NCI-H526 treated with DMSO at 0.1 percent for 48 hours (cell line): ENCODE data around the gene CLCF1.
A peak's percentile ranks its signal among the peaks of the same experiment; 100 is the strongest.

Source experiments
- DNase-seq: peaks from one replicate; lab custom pipeline; 2025; lab: John Stamatoyannopoulos, UW

Gene CLCF1

GRCh38 chr11:67356387-67356863 is 17.0 kb downstream of the CLCF1 start:
- DNase-seq, result no peak

GRCh38 chr11:67355794-67356386 is 17.5 kb downstream of the CLCF1 start:
- no peak for DNase-seq

- DNase-seq, result no peak
Measured at GRCh38 chr11:67355023-67355793, 18.2 kb downstream of the CLCF1 start.

GRCh38 chr11:67354075-67355022 is 19.0 kb downstream of the CLCF1 start:
- no peak for DNase-seq

- peak; percentile 92 for DNase-seq
Measured at GRCh38 chr11:67353317-67354074, 19.9 kb downstream of the CLCF1 start, which contains the start of gene POLD4. POLD4 (minus strand) TSS chr11:67353546; CDS start chr11:67353399, 147 bp downstream.

GRCh38 chr11:67352546-67353316 is 20.7 kb downstream of the CLCF1 start:
- peak; percentile 53 for DNase-seq

- peak; percentile 34 for DNase-seq
Measured at GRCh38 chr11:67351275-67352005, 22.0 kb downstream of the CLCF1 start.

GRCh38 chr11:67349928-67350465 is 23.4 kb downstream of the CLCF1 start:
- DNase-seq, result no peak

- no peak for DNase-seq
Measured at GRCh38 chr11:67349457-67349856, 23.9 kb downstream of the CLCF1 start.

GRCh38 chr11:67349036-67349435 is 24.4 kb downstream of the CLCF1 start:
- no peak for DNase-seq

GRCh38 chr11:67347964-67348749 is 25.2 kb downstream of the CLCF1 start:
- no peak for DNase-seq

- no peak for DNase-seq
Measured at GRCh38 chr11:67345920-67346819, 27.2 kb downstream of the CLCF1 start.

- DNase-seq, result peak; percentile 33
Measured at GRCh38 chr11:67345247-67345919, 28.0 kb downstream of the CLCF1 start.

- no peak for DNase-seq
Measured at GRCh38 chr11:67344264-67344663, 29.1 kb downstream of the CLCF1 start.

GRCh38 chr11:67337257-67337656 is 36.1 kb downstream of the CLCF1 start:
- DNase-seq, result no peak

- DNase-seq, result no peak
Measured at GRCh38 chr11:67332081-67332691, 41.2 kb downstream of the CLCF1 start.

- no peak for DNase-seq
Measured at GRCh38 chr11:67323526-67323925, 49.9 kb downstream of the CLCF1 start.
